ENCODE results near the gene BTBD9. TPM values are rescaled to one million over a fixed set of nuclear protein-coding genes. Genes with fewer than 3 reads are reported as not detected.

BTBD9 gene
- total RNA-seq, 1 donor from 2014 or later = 9.9 TPM

DNA sequence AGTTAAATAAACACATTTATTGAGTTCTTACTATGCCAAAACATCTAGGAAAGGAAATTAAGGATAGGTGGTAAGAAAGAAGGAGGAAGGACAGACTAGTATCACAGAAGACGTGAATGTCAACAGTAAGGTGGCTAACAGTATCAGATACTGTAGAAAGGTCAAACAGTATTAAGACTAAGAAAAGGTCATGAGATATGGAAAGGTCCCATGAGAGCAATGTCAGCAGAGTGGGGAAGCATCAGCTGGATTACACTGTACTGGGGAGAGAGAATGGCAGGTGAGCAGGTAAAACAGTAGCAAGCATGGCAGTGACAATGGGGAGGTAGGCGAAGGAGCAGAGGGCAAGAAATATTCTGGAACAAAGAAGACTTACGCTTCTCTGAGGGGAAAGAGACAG, 45.2 kb upstream of the BTBD9 start:
- H3K4me3 ChIP-seq = no peak overlapping the region
- H3K36me3 ChIP-seq = peaks cover 11 to 20% of the 10 kb centered on the region in 2 donors
- H3K9me3 ChIP-seq = no peaks in the 10 kb centered on the region
- intact Hi-C loops (cut with DNase I) = no loop called here
- no peaks in the 10 kb centered on the region for H3K27me3 ChIP-seq
- TF ChIP-seq, protein P1, sequence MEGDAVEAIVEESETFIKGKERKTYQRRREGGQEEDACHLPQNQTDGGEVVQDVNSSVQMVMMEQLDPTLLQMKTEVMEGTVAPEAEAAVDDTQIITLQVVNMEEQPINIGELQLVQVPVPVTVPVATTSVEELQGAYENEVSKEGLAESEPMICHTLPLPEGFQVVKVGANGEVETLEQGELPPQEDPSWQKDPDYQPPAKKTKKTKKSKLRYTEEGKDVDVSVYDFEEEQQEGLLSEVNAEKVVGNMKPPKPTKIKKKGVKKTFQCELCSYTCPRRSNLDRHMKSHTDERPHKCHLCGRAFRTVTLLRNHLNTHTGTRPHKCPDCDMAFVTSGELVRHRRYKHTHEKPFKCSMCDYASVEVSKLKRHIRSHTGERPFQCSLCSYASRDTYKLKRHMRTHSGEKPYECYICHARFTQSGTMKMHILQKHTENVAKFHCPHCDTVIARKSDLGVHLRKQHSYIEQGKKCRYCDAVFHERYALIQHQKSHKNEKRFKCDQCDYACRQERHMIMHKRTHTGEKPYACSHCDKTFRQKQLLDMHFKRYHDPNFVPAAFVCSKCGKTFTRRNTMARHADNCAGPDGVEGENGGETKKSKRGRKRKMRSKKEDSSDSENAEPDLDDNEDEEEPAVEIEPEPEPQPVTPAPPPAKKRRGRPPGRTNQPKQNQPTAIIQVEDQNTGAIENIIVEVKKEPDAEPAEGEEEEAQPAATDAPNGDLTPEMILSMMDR (IDR thresholded peaks at IDR 0.05) = no peak
- no peak overlapping the region for H3K27ac ChIP-seq
- no peak for DNase-seq (ENCODE audit: low spot score in 2 of 2)
- no peaks in the 10 kb centered on the region for H3K4me1 ChIP-seq

DNA sequence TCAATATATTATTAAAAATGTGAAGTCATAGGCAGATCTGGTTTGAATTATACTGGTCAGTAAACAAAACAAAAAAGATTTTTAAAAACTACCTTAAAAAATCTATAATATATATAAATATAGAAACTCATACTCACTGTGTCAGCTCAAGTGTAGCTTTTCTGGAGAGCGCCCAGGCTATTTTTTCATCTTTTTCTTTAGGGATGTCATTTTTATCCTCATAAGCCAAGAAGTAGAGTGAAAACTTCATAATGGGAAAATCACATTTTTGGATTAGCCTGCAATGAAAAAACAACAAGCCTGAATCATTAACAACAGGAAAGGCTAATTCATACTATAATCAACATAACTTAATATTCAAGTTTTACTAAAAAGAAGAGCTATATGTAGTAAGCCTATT, 44.5 kb upstream of the BTBD9 start:
- Histone ChIP-seq H3K27me3 (no peaks in the 10 kb centered on the region), H3K36me3 (peaks cover 12 to 21% of the 10 kb centered on the region in 2 donors), H3K27ac (no peak overlapping the region), H3K9me3 (no peaks in the 10 kb centered on the region), H3K4me1 (no peaks in the 10 kb centered on the region), H3K4me3 (no peak overlapping the region)
- intact Hi-C loops (cut with DNase I) = no loop called here
- DNase-seq (ENCODE audit: low spot score in 2 of 2) = no peak
- TF ChIP-seq, protein P1 (IDR thresholded peaks at IDR 0.05) = no peak

DNA sequence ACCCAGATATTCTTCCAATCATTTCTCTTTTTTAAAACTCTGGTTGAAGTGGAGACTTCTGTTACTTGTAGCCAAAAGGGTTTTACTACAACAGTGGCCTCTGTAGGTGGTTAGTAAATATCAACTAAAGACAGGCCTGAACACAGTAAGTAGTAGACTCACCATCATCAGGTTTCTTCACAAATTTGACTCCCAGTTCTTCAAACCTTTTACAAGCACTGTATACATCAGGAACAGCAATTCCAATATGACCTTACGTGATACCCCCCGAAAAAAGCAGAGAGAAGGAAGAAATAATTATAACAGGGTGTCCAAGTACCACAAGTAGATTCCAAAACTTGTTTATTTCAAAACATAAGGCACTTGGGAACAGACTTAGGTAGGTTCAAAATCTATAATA, 42.1 kb upstream of the BTBD9 start:
- Histone ChIP-seq H3K4me1 (no peaks in the 10 kb centered on the region), H3K27me3 (no peaks in the 10 kb centered on the region), H3K9me3 (no peaks in the 10 kb centered on the region), H3K27ac (no peak overlapping the region), H3K4me3 (no peak overlapping the region), H3K36me3 (peaks cover 25 to 40% of the 10 kb centered on the region in 2 donors)
- TF ChIP-seq, protein P1 (IDR thresholded peaks at IDR 0.05) = no peak
- no peak for DNase-seq (ENCODE audit: low spot score in 2 of 2)
- intact Hi-C loops (cut with DNase I) = no loop called here

DNA sequence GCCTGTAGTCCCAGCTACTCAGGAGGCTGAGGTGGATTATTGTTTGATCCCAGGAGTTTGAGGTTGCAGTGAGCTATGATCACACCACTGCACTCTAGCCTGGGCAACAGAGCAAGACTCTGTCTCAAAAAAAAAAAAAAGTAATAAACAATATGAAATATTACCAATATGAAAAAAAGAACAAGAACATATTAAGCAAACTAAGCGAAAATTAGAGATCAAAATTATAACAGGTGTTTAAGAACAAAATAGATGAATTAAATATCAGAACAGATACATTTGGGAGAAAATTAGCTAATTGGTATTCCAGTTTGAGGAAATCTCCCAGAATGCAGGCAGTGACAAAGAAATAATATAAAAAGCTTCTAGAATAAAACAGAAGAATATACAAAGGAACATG, 39.9 kb upstream of the BTBD9 start:
- Histone ChIP-seq H3K36me3 (peaks cover 30 to 51% of the 10 kb centered on the region in 2 donors), H3K9me3 (no peaks in the 10 kb centered on the region), H3K27ac (no peak overlapping the region), H3K4me3 (no peak overlapping the region), H3K4me1 (no peaks in the 10 kb centered on the region), H3K27me3 (no peaks in the 10 kb centered on the region)
- TF ChIP-seq, protein P1 (IDR thresholded peaks at IDR 0.05) = no peak
- intact Hi-C loops (cut with DNase I) = no loop called here
- DNase-seq (ENCODE audit: low spot score in 2 of 2) = no peak

DNA sequence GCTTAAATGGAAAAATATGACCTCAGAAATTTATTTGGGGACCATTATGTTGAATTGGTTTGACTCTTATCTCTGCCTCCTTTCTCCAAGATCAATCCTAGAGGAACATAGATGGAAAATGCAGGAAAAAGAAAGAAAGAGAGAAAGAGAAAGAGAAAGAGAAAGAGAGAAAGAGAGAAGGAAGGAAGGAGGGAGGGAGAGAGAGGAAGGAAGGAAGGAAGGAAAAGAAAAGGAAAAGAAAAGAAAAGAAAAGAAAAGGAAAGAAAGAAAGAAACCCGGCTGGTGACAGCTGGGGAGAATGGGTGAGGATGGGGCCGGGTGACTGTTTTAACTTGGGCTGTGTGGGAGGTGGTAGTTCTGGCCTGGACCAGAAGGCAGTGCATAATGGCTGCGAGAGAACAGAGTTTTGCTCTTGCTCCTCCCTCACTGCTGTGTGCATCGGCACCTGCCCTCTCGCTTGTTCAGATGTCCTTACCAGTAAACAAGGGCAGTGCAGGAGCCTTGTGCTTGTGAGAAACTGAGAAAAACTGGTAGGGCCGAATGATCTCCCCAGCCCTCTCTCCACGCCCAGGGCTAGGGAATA, 38.5 kb upstream of the BTBD9 start:
- Histone ChIP-seq H3K4me1 (no peaks in the 10 kb centered on the region), H3K9me3 (no peaks in the 10 kb centered on the region), H3K27ac (no peak overlapping the region), H3K36me3 (peaks cover 28 to 40% of the 10 kb centered on the region in 2 donors), H3K27me3 (no peaks in the 10 kb centered on the region), H3K4me3 (no peak overlapping the region)
- TF ChIP-seq, protein P1 (IDR thresholded peaks at IDR 0.05) = no peak
- DNase-seq (ENCODE audit: low spot score in 2 of 2) = no peak
- intact Hi-C loops (cut with DNase I) = no loop called here

Data from ascending aorta (tissue), 2 donors.